Measurements from ENCODE around the gene SPTB.
A peak's percentile ranks its signal among the peaks of the same experiment; 100 is the strongest.

Gene SPTB

DNA sequence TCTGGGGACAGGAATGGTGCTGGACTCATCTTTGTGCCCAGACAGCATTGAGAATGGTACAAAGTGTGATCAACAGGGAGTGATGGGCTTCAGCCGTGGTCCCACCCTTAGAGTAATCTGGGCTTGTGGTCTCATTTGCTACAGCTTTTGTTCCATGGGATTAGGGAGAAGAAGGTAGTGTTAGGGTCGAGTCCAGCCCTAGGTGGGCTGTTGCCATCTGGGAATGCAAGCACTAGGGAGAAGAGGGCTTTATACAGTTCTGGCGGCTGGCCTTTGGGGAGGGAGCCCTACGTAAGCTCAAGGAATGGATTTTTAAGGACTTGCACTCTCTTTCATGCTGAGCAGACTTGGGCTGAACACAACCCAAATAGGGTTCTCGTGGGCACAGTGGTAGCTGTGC is 170.6 kb downstream of the SPTB start:
- DNase-seq (no peak), ATAC-seq (no peak)
- Mint-ChIP-seq H3K27me3 (peaks cover 58% of the 10 kb centered on the region), H3K9me3 (peaks cover 16 to 17% of the 10 kb centered on the region in 2 donors), H3K4me3 (no peak overlapping the region), H3K27ac (no peak overlapping the region), H3K4me1 (peaks cover 27% of the 10 kb centered on the region)

DNA sequence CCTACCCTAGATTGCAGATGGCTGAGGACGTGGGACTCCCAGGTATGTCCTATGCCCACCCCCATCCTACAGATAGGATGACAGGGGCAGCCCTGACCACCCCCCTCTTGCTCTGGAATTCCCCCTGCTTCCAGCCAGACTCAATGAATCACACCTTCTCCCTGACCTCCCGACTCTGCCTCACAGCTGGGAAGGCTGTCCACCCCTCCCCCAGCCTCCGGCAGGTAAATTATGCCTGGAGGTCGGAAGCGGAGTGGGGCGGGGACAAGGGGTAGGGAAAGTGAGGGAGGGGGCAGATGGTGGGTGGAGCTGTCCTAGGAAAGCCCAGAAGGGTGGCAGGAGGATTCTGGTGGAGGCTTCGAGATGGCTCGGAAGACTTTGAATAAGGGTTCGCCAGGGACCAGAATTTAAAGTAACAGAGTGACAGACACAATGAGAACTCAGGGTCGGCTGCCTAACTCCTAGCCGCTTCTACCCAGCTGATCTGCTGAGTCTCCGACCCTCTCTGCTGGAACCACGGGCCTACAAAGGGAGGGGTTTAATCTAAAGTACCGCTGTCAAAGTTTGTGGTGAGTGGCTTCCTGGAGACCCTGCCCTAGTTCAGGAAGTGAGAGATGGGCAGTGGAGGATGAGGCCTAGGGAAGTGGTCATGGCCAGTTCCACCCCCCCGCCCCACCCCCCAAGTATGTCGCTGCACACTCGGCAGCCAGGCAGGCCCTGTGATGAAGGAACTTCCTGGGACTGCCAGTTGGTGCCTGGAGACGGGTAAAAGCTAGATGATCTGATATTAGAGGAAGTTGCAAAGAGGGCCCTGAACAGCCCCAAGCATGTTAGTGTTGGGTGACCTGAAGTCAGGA is 171.3 kb downstream of the SPTB start:
- peaks cover 33% of the 10 kb centered on the region for H3K4me1 Mint-ChIP-seq
- peaks cover 63% of the 10 kb centered on the region for H3K27me3 Mint-ChIP-seq
- peak; percentile 44 for ATAC-seq
- no peak overlapping the region for H3K4me3 Mint-ChIP-seq
- peaks cover 9 to 10% of the 10 kb centered on the region in 2 donors for H3K9me3 Mint-ChIP-seq
- H3K27ac Mint-ChIP-seq: peak overlapping the region in 1 of 2 donors; percentile 22
- DNase-seq: no peak

DNA sequence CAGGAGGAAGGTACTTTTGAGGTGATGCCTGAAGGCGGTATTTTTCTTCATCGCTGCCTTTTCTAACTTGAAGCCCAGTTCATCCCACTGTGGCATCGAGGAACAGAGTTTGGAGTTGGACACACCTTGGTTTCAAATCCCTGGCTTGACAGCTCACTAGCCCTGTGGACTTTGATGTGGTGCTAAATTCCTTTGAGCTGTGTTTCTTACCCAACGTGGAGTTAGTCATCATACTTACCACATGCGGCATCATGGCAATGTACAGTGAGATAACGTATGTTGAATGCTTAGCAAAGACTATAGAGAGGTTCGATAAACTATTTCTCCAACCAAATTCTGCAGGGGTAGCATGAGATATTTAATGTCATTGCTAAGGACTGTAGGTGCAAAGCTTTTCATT is 172.0 kb downstream of the SPTB start:
- H3K27ac Mint-ChIP-seq: no peak overlapping the region

GRCh38 chr14:64706593-64707193 is 173.0 kb downstream of the SPTB start:
- peaks cover 80% of the 10 kb centered on the region for H3K27me3 Mint-ChIP-seq
- H3K4me1 Mint-ChIP-seq: peaks cover 39% of the 10 kb centered on the region
- no peak overlapping the region for H3K4me3 Mint-ChIP-seq
- DNase-seq (no peak), ATAC-seq (no peak)
- no peak overlapping the region for H3K27ac Mint-ChIP-seq
- no peaks in the 10 kb centered on the region for H3K9me3 Mint-ChIP-seq

More for the DNA sequence above, 172.0 kb downstream of the SPTB start:
- no peak for ATAC-seq
- Mint-ChIP-seq H3K4me1 (peaks cover 39% of the 10 kb centered on the region), H3K9me3 (peaks cover 3% of the 10 kb centered on the region in 2 donors), H3K4me3 (no peak overlapping the region), H3K27me3 (peaks cover 70% of the 10 kb centered on the region)
- DNase-seq: no peak

- ATAC-seq (no peak), DNase-seq (no peak)
- Mint-ChIP-seq H3K9me3 (no peaks in the 10 kb centered on the region), H3K27me3 (peaks cover 85% of the 10 kb centered on the region), H3K4me3 (no peak overlapping the region), H3K27ac (no peak overlapping the region), H3K4me1 (peaks cover 39% of the 10 kb centered on the region)
Measured at GRCh38 chr14:64706119-64706592, 173.6 kb downstream of the SPTB start.

DNA sequence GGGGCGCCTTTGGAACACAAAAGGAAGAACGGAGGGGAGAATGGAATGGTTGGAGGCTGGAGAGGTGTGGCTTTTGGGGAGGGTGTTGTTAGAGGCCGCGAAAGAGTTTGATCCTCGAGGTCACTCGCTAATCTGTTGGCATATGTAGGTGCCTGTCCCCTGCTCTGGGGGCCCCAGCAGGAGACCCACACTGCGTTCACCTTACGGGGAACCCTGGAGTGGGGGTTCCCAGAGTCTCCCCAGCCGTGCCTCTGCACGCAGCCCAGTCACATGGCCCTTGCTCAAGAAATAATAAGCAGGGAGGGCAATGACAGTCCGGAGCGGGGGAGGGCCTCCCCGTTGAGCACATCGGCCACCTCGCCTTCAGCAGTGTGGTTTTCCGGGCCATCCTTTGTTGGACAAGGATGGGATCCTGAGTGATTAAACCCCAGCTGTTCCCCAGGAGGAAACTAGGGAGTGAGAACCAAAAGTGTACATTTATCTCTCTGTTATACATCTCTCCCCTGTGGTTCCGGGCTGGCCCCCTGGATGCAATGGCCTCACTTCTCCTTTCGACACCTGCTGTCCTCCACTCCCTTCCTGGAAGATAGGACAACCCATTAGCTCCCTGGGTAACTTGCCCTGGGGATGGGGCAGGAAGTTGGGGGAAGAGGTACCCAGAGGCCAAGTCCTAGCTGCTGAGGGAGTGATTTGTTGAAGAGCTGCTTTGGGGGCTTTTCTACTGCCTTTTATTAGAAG is 174.2 kb downstream of the SPTB start:
- no peak for DNase-seq
- Mint-ChIP-seq H3K4me1 (peaks cover 39% of the 10 kb centered on the region), H3K9me3 (no peaks in the 10 kb centered on the region), H3K27me3 (peaks cover 89% of the 10 kb centered on the region), H3K27ac (no peak overlapping the region), H3K4me3 (peak overlapping the region; percentile 48 to 70)
- ATAC-seq: no peak

DNA sequence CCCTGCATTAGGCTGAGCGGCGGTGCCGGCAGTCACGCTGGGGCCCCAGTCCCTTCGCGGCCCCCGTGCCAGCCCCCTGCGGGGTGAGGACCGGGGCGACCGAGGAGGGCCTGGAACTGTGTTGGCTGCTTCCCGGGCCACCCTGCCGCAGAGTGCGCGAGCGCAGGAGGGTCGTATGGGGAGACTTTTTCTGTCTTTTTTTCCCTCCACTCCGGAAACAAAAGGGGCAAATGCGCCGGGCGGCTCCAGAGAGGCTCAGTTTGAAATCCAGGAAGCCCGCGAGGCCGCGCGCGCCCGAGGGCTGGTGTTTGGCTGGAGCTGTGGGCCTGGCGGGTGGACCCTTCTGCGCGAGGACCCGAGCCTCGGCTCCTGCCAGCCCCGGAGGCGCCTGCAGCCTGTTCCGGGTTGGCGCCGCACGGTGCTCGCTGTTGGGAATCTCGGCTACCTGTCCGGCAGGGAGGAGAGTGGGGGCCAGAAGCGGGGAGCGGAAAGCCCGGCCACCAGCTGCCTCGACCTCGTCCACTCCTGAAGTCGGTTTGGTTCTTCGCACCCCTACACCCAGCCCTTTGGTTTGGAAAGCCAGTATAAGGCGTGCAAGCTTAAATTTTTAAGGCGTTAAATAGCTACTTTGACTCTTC is 174.8 kb downstream of the SPTB start:
- Mint-ChIP-seq H3K9me3 (no peaks in the 10 kb centered on the region), H3K4me3 (peak overlapping the region; percentile 55 to 70), H3K27ac (no peak overlapping the region), H3K27me3 (peaks cover 95% of the 10 kb centered on the region), H3K4me1 (peaks cover 39% of the 10 kb centered on the region)
- ATAC-seq (peak; percentile 44), DNase-seq (no peak)

GRCh38 chr14:64704143-64704742 is 175.5 kb downstream of the SPTB start, which contains the start of gene PLEKHG3:
Gene PLEKHG3, plus strand, starts transcription at chr14:64704424. Its CDS starts 23,208 bp downstream, at chr14:64727632.
- DNase-seq (peak in 1 of 2 donors; percentile 9), ATAC-seq (peak; percentile 52)
- H3K4me3 Mint-ChIP-seq: peak within 1 kb of the TSS; percentile 61 to 70
- H3K27me3 Mint-ChIP-seq: peaks cover 91% of the 10 kb centered on the region
- no peaks in the 10 kb centered on the region for H3K9me3 Mint-ChIP-seq
- H3K27ac Mint-ChIP-seq: no peak within 1 kb of the TSS
- peaks cover 39% of the 10 kb centered on the region for H3K4me1 Mint-ChIP-seq

- DNase-seq: no peak
- H3K27me3 Mint-ChIP-seq: peaks cover 91% of the 10 kb centered on the region
- H3K4me1 Mint-ChIP-seq: peaks cover 33% of the 10 kb centered on the region
Measured at GRCh38 chr14:64703395-64704142, 176.1 kb downstream of the SPTB start.

DNA sequence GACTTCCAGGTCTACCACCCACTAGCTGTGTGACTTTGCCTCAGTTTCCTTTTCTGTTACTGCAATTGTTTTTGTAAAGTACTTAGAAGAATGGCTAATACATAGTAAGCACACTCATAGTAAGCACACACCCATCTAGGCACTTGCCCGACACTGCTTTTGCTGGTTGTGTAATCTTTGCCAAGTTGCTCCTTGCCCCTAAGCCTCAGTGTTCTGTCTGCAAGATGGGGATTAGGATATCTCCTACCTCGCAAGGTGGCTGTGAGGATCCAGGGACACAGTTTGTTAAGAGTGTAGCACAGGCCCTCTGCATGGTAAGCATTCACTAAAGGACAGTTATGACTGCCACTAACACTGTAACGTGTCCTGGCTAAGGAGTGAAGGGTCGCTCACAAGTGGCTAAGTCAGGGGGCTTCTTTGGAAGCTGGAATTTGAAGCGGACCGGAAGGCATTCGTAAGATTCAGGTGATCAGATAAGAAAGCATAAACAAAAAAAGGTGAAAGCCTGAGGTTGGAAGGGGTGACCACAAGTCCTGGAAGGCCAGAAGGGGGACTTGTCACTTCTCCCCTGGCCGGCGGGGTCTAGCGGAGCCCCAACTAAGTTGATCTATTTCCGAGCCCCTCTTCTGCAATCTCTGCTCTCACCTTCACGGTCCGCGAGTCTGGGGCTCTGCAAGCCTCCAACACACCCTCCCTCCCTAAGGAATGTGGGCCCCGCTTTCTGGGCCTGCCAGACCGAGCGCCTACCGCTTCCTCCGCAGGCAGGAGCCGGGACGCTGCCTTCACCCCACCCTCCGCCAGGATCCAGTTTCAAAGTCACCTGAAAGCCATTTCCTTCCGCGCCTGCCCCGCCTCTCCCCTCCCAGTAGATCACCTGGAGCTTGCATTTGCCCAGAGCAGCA is 177.0 kb downstream of the SPTB start:
- peaks cover 91% of the 10 kb centered on the region for H3K27me3 Mint-ChIP-seq
- DNase-seq: no peak
- ATAC-seq: no peak
- no peaks in the 10 kb centered on the region for H3K9me3 Mint-ChIP-seq
- peak overlapping the region in 1 of 2 donors; percentile 74 for H3K27ac Mint-ChIP-seq
- H3K4me1 Mint-ChIP-seq: peaks cover 25% of the 10 kb centered on the region
- peak overlapping the region; percentile 61 to 70 for H3K4me3 Mint-ChIP-seq

More at GRCh38 chr14:64703395-64704142, 176.1 kb downstream of the SPTB start:
- ATAC-seq: no peak
- Mint-ChIP-seq H3K4me3 (peak overlapping the region; percentile 61 to 70), H3K27ac (no peak overlapping the region), H3K9me3 (no peaks in the 10 kb centered on the region)

GRCh38 chr14:64701660-64702059 is 178.0 kb downstream of the SPTB start:
- Mint-ChIP-seq H3K4me3 (no peak overlapping the region), H3K4me1 (peaks cover 25% of the 10 kb centered on the region), H3K27ac (no peak overlapping the region), H3K9me3 (no peaks in the 10 kb centered on the region), H3K27me3 (peaks cover 91% of the 10 kb centered on the region)
- no peak for ATAC-seq
- no peak for DNase-seq

- no peak overlapping the region for H3K27ac Mint-ChIP-seq
- H3K9me3 Mint-ChIP-seq: no peaks in the 10 kb centered on the region
- ATAC-seq (no peak), DNase-seq (no peak)
- no peak overlapping the region for H3K4me3 Mint-ChIP-seq
- H3K4me1 Mint-ChIP-seq: peaks cover 23% of the 10 kb centered on the region
- peaks cover 84% of the 10 kb centered on the region for H3K27me3 Mint-ChIP-seq
Measured at GRCh38 chr14:64700894-64701293, 178.8 kb downstream of the SPTB start.

DNA sequence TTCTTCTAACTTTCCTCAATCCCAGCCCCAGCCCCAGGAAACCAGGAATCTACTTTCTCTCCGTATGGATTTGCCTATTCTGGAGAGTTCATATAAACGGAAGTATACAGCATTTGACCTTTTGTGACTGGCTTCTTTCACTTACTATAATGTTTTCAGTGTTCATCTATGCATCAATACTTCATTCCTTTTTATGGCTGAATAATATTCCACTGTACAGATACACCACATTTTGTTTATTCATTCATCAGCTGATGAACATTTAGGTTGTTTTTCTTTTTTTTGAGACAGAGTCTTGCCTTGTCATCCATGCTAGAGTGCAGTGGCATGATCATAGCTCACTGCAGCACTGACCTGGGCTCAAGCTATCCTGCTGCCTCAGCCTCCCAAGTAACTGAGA is 179.4 kb downstream of the SPTB start:
- DNase-seq (no peak), ATAC-seq (no peak)
- no peaks in the 10 kb centered on the region for H3K9me3 Mint-ChIP-seq
- H3K27me3 Mint-ChIP-seq: peaks cover 78% of the 10 kb centered on the region
- no peak overlapping the region for H3K4me3 Mint-ChIP-seq
- peaks cover 17% of the 10 kb centered on the region for H3K4me1 Mint-ChIP-seq
- H3K27ac Mint-ChIP-seq: no peak overlapping the region
